Dermis microvascular lymphatic vessel endothelial cell (primary cell): Measurements from ENCODE around the gene FGF7. TPM values are rescaled to one million over a fixed set of nuclear protein-coding genes. Genes with fewer than 3 reads are reported as not detected.
"Not testable (repeated sequence)": the region's sequence is repeated elsewhere in the genome, so short reads cannot be mapped to it uniquely, and the experiment has no call there.

Experiments used
- DNase-seq, 2 donors: peaks; one replicate each; pipeline versions ENCODE4 v3.0.0 to v3.0.0-alpha.2; 2010; ENCODE audit warnings: low read depth in 2 of 2
- total RNA-seq: library from RNA; depleted of rRNA; stranded (reverse); fragments of >200 nt; gene quantifications from 2 replicates; pipeline ENCODE4 v1.2.1, GENCODE V29; 2014

Gene FGF7
- total RNA-seq, 1 donor from 2014 or later, result not detected

GRCh38 chr15:49492830-49493229 is 69.8 kb downstream of the FGF7 start:
- no peak for DNase-seq

GRCh38 chr15:49494842-49495241 is 71.8 kb downstream of the FGF7 start:
- no peak for DNase-seq

GRCh38 chr15:49495993-49496753 is 73.1 kb downstream of the FGF7 start:
- no peak for DNase-seq

DNA sequence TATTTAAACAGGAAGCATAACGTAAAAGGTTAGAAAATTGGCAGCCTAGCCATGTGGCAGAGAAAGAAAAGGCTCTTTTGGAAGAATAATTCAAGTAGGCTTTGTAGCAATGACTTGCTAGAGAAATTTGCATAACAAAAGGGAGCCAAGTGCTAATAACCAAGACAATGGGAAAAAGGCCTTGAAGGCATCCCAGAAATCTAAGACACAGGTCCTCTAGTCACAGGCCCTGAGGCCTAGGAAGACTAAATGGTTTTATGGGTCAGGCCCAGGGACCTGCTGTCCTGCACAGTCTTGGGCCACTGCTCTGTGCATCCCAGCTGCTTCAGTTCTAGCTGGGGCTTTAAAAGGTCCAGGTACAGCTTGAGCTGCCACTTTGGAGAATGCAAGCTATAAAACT is 78.5 kb downstream of the FGF7 start:
- DNase-seq, result no peak

DNA sequence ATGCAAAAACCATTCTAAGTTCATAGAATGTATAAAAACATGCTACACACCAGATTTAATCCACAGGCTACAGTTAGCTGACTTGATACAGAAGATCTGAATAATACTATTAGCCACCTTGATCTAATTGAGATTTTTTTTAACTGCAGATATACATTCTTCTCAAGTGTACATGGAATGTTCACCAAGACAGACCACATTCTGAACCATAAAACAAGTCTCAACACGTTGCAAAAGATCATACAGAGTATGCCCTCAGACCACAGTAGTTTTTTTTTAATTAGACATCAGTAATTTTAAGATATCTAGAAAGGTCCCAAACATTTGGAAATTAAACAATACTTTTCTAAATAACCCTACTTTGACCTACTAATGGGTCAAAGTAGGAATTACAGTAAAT is 83.3 kb downstream of the FGF7 start:
- no peak for DNase-seq

- DNase-seq, result no peak
Observed at GRCh38 chr15:49507261-49507660, 84.2 kb downstream of the FGF7 start.

DNA sequence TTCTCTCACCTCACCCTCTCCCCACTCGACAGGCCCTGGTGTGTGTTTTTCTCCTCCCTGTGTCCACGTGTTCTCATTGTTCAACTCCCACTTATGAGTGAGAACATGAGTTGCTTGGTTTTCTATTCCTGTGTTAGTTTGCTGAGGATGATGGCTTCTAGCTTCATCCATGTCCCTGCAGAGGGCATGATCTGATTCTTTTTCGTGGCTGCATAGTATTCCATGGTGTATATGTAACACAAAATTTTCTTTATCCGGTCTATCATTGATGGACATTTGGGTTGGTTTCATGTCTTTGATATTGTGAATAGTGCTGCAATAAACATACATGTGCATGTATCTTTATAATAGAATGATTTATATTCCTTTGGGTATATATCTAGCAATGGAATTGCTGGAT is 89.7 kb downstream of the FGF7 start:
- DNase-seq, result not testable (repeated sequence)

GRCh38 chr15:49521802-49522201 is 98.8 kb downstream of the FGF7 start:
- DNase-seq, result no peak

DNA sequence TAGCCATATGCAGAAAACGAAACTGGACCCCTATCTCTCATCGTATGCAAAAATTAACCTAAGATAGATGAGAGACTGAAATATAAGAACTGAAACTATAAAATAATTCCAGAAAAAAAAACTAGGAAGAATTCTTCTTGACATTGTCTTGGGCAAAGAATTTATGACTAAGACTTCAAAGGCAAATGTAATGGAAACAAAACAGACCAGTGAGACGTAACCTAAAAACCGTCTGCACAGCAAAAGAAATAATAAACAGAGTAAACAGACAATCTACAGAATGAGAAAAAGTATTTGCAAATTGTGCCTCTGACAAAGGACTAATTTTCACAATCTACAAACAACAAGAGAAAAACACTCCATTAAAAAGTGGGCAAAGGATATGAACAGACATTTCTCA is 105.2 kb downstream of the FGF7 start:
- DNase-seq, result no peak

DNA sequence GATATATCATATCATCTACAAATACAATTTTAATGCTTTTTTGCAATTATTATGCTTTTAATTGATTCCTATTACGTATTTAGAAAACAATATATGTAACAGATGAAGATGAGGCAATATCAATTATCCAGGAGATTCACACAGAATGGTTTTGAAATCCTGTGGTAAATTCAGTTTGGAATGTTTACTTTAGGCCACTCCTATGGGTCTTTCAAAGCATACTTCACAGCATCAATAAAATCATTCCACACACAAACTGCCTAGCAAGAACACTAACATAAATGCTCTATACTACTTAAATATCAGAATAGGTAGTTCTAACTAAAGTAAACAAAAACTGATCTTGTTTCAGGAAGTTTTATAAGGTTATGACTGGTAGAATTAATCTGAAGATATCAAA is 107.0 kb downstream of the FGF7 start:
- no peak for DNase-seq

Other genes with a start within 250 kb of the FGF7 start
- 3.0 and 3.1 TPM in 2 replicates for gene FAM227B, start 197.6 kb downstream of the FGF7 start, total RNA-seq
- gene DTWD1, start 197.8 kb downstream of the FGF7 start, total RNA-seq, result 11.8 and 13.0 TPM in 2 replicates